Articular chondrocyte of knee joint (primary cell): ENCODE measurements around the gene PRDX6. TPM values are rescaled to one million over a fixed set of nuclear protein-coding genes. Genes with fewer than 3 reads are reported as not detected.

Source experiments
- total RNA-seq: library from RNA; depleted of rRNA; stranded (reverse); fragments of >200 nt; gene quantifications from 2 replicates; pipeline ENCODE4 v1.2.3, GENCODE V29; 2012

PRDX6 gene
- total RNA-seq, result 183 and 189 TPM in 2 replicates

GRCh38 chr1:173477286-173478093, at the start of gene PRDX6:
Gene PRDX6 (plus strand): TSS chr1:173477335. CDS start chr1:173477398, 63 bp downstream.

Other genes with a start within 250 kb of the PRDX6 start
- under 0.01 TPM in 1 of 2 replicates, not detected in the other for gene SLC9C2, start 125.7 kb downstream of the PRDX6 start, total RNA-seq
- gene TEX50, start 158.0 kb downstream of the PRDX6 start, total RNA-seq, result not detected in 2 replicates
- 0.65 and 1.8 TPM in 2 replicates for gene ANKRD45, start 192.5 kb downstream of the PRDX6 start, total RNA-seq
- 32.1 and 34.8 TPM in 2 replicates for gene KLHL20, start 237.6 kb downstream of the PRDX6 start, total RNA-seq